OCI-LY3 (cell line): ENCODE measurements around the gene AGBL1.

Source experiments
- H2AFZ ChIP-seq: fragments of 200-600, 300-600 bp; shearing (Covaris generic); 2 replicates; pipeline ENCODE4 v1.6.0; 2014; ENCODE audit warnings: antibody characterized with exemption, low read depth, low read length
- H3K27ac ChIP-seq: fragments of 200-600, 300-600 bp; sonication (generic); 2 replicates; pipeline ENCODE4 v1.5.1; 2014; ENCODE audit warnings: mild to moderate bottlenecking, low read length, moderate library complexity, mixed read lengths
- H3K27me3 ChIP-seq: fragments of 200-600, 300-600 bp; sonication (generic); 2 replicates; pipeline ENCODE4 v1.6.1; 2014; ENCODE audit warnings: low read depth, low read length, mixed read lengths
- H3K36me3 ChIP-seq: fragments of 200-600, 300-600 bp; sonication (generic); replicated peaks from 2 replicates; pipeline ENCODE3; 2014; ENCODE audit warnings: low read depth, low read length, mixed read lengths
- H3K4me1 ChIP-seq: fragments of 300-600, 200-600 bp; sonication (generic); 2 replicates; pipeline ENCODE4 v1.6.1; 2014; ENCODE audit warnings: low read length, mixed read lengths
- H3K4me2 ChIP-seq: fragments of 200-600, 300-600 bp; sonication (generic); 2 replicates; pipeline ENCODE4 v1.6.1; 2014; ENCODE audit warnings: low read length, mixed read lengths
- H3K4me3 ChIP-seq: fragments of 300-600, 200-600 bp; sonication (generic); 2 replicates; pipeline ENCODE4 v1.5.1; 2014; ENCODE audit warnings: antibody characterized with exemption, mild to moderate bottlenecking, low read length, moderate library complexity
- H3K79me2 ChIP-seq: fragments of 300-600, 200-600 bp; shearing (Covaris generic); 2 replicates; pipeline ENCODE4 v1.6.1; 2014; ENCODE audit warnings: mild to moderate bottlenecking, low read length, mixed read lengths
- H3K9ac ChIP-seq: fragments of 300-600, 200-600 bp; shearing (Covaris generic); 2 replicates; pipeline ENCODE4 v1.6.0; 2014; ENCODE audit warnings: mild to moderate bottlenecking, low read length, moderate library complexity
- H3K9me3 ChIP-seq: fragments of 200-600, 300-600 bp; shearing (Covaris generic); 2 replicates; pipeline ENCODE4 v1.6.1; 2014; ENCODE audit warnings: low read length, mixed read lengths; ENCODE audit not compliant: insufficient read depth
- H4K20me1 ChIP-seq: fragments of 200-600, 300-600 bp; sonication (generic); 2 replicates; pipeline ENCODE4 v1.6.1; 2016; ENCODE audit warnings: low read length, mixed read lengths; ENCODE audit not compliant: insufficient read depth
- CTCF ChIP-seq: fragments of 200-600, 300-600 bp; sonication (generic); IDR thresholded peaks from 2 replicates; pipeline ENCODE4 v1.5.1; 2014; ENCODE audit warnings: antibody characterized with exemption, low read length, low read depth
- EZH2phosphoT487 ChIP-seq: fragments of 200-600 bp; shearing (Covaris generic); IDR thresholded peaks from 2 replicates; pipeline ENCODE4 v1.6.1; 2018; ENCODE audit warnings: antibody characterized with exemption, mixed run types, low read depth

Gene AGBL1

GRCh38 chr15:86481720-86482119 lies 402.0 kb downstream of the AGBL1 start:
- Histone ChIP-seq H3K36me3 (no peaks in the 10 kb centered on the region), H3K9me3 (no peaks in the 10 kb centered on the region), H3K4me3 (no peak overlapping the region), H4K20me1 (no peaks in the 10 kb centered on the region), H3K9ac (no peak overlapping the region), H3K27ac (no peak overlapping the region), H3K79me2 (no peaks in the 10 kb centered on the region), H2AFZ (no peak overlapping the region), H3K4me1 (no peaks in the 10 kb centered on the region), H3K4me2 (no peak overlapping the region), H3K27me3 (no peaks in the 10 kb centered on the region)
- TF ChIP-seq EZH2phosphoT487 = no peak
- TF ChIP-seq CTCF = no peak

- no peaks in the 10 kb centered on the region for H3K9me3 ChIP-seq
- TF ChIP-seq EZH2phosphoT487 = no peak
- TF ChIP-seq CTCF = no peak
Measured at GRCh38 chr15:86483936-86484335, 404.3 kb downstream of the AGBL1 start.

GRCh38 chr15:86488046-86488445 lies 408.4 kb downstream of the AGBL1 start:
- Histone ChIP-seq H2AFZ (no peak overlapping the region), H3K4me3 (no peak overlapping the region), H4K20me1 (no peaks in the 10 kb centered on the region), H3K4me2 (no peak overlapping the region), H3K27ac (no peak overlapping the region), H3K4me1 (no peaks in the 10 kb centered on the region), H3K27me3 (no peaks in the 10 kb centered on the region), H3K79me2 (no peaks in the 10 kb centered on the region), H3K36me3 (no peaks in the 10 kb centered on the region), H3K9ac (no peak overlapping the region), H3K9me3 (no peaks in the 10 kb centered on the region)
- TF ChIP-seq CTCF = no peak
- no peak for TF ChIP-seq EZH2phosphoT487

More at GRCh38 chr15:86483936-86484335, 404.3 kb downstream of the AGBL1 start:
- Histone ChIP-seq H4K20me1 (no peaks in the 10 kb centered on the region), H3K4me2 (no peak overlapping the region), H3K9ac (no peak overlapping the region), H3K79me2 (no peaks in the 10 kb centered on the region), H3K4me3 (no peak overlapping the region), H3K27me3 (no peaks in the 10 kb centered on the region), H3K4me1 (no peaks in the 10 kb centered on the region), H2AFZ (no peak overlapping the region), H3K36me3 (no peaks in the 10 kb centered on the region), H3K27ac (no peak overlapping the region)

- Histone ChIP-seq H3K4me3 (no peak overlapping the region), H3K4me1 (no peaks in the 10 kb centered on the region), H3K27ac (no peak overlapping the region), H4K20me1 (no peaks in the 10 kb centered on the region), H3K27me3 (no peaks in the 10 kb centered on the region), H3K4me2 (no peak overlapping the region), H3K9me3 (no peaks in the 10 kb centered on the region), H3K36me3 (no peaks in the 10 kb centered on the region), H2AFZ (no peak overlapping the region), H3K9ac (no peak overlapping the region), H3K79me2 (no peaks in the 10 kb centered on the region)
- TF ChIP-seq EZH2phosphoT487 (no peak), CTCF (no peak)
Measured at GRCh38 chr15:86489981-86490380, 410.3 kb downstream of the AGBL1 start.
